Uterus (tissue), 4 donors: ENCODE measurements around the gene CABP2. TPM values are rescaled to one million over a fixed set of nuclear protein-coding genes. Genes with fewer than 3 reads are reported as not detected.
"Not testable (repeated sequence)": the region's sequence is repeated elsewhere in the genome, so short reads cannot be mapped to it uniquely, and the experiment has no call there.

ENCODE experiments used
- DNase-seq, 2 donors: peaks; one replicate each; pipeline ENCODE4 v3.0.0-alpha.2; 2019 to 2020
- H3K27ac ChIP-seq, 2 donors: fragments of 200-600 bp; sonication (generic); 1 replicate in 1 of 2; 2 replicates in 1 of 2; pipeline ENCODE4 v1.5.1; 2016 to 2018
- H3K27me3 ChIP-seq, 2 donors: fragments of 200-600 bp; sonication (generic); one replicate each; pipeline ENCODE4 v1.5.1; 2018 to 2019; ENCODE audit warnings: control low read depth in 1 of 2
- H3K36me3 ChIP-seq, 2 donors: fragments of 200-600 bp; sonication (generic); one replicate each; pipeline ENCODE4 v1.5.1; 2019; ENCODE audit warnings: control low read depth in 1 of 2
- H3K4me1 ChIP-seq, 2 donors: fragments of 200-600 bp; sonication (generic); one replicate each; pipeline ENCODE4 v1.5.1; 2018 to 2019; ENCODE audit warnings: control low read depth in 1 of 2
- H3K4me3 ChIP-seq, 2 donors: fragments of 200-600 bp; sonication (generic); 1 replicate in 1 of 2; 2 replicates in 1 of 2; pipeline ENCODE4 v1.5.1; 2018 to 2019; ENCODE audit warnings: mild to moderate bottlenecking in 1 of 2
- H3K9me3 ChIP-seq, 2 donors: fragments of 200-600 bp; sonication (generic); one replicate each; pipeline ENCODE4 v1.5.1; 2019; ENCODE audit warnings: control low read depth in 1 of 2
- POLR2A ChIP-seq, 2 donors: fragments of 450-650 bp; IDR thresholded peaks; one replicate each; pipeline ENCODE4 v1.6.1; 2016; ENCODE audit warnings: antibody characterized with exemption in 2 of 2, mild to moderate bottlenecking in 1 of 2, moderate library complexity in 1 of 2
- intact Hi-C: fragments of 100-400 bp; cut with DNase I; formaldehyde crosslinking; loops from one replicate; pipeline ENCODE4 v1.15.1; 2023; ENCODE audit warnings: low total_unique reads
- total RNA-seq, 4 donors: library from RNA; depleted of rRNA in 3 of 4; stranded (reverse); fragments of >200 nt in 3 of 4; gene quantifications; one replicate each; pipeline versions ENCODE4 v1.1.0 to v1.2.4, GENCODE V29; 2014 to 2023
- TF ChIP-seq, protein P1 (sequence below), 4 experiments: fragments of 200-600 bp in 2 of 4; fragments of 450-650 bp in 2 of 4; sonication (generic) in 2 of 4; IDR thresholded peaks; one replicate each; pipeline ENCODE4 v1.5.1; 2016 to 2019; ENCODE audit warnings: antibody characterized with exemption in 4 of 4, mild to moderate bottlenecking in 2 of 4, moderate library complexity in 1 of 4
- donor health status: DM: yes; HTN: yes; CAD: no.

CABP2 gene
- total RNA-seq, 4 donors from 2014 or later, result not detected

DNA sequence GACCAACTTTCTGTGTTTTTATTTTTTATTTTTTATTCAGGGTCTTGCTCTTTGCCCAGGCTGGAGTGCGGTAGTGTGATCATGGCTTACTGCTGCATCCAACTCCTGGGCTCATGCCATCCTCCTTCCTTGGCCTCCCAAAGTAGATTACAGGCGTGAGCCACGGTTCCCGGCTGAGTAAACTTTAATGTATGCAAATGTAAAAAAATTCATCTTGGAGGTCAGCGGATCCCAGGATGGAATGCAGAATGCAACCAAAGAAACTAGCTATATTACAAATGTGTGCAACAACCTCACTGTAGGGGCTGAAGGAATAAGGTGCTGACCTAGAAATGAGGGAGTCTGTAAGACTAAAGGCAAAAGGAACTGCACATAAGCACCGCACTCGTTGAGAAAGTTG, 9.1 kb downstream of the CABP2 start:
- Histone ChIP-seq H3K4me3 (no peak overlapping the region), H3K27me3 (no peaks in the 10 kb centered on the region), H3K9me3 (no peaks in the 10 kb centered on the region), H3K4me1 (no peaks in the 10 kb centered on the region), H3K27ac (no peak overlapping the region), H3K36me3 (no peaks in the 10 kb centered on the region)
- intact Hi-C loops, result no loop called here
- no peak for DNase-seq
- TF ChIP-seq POLR2A (IDR thresholded peaks at IDR 0.05), result no peak
- TF ChIP-seq, protein P1, sequence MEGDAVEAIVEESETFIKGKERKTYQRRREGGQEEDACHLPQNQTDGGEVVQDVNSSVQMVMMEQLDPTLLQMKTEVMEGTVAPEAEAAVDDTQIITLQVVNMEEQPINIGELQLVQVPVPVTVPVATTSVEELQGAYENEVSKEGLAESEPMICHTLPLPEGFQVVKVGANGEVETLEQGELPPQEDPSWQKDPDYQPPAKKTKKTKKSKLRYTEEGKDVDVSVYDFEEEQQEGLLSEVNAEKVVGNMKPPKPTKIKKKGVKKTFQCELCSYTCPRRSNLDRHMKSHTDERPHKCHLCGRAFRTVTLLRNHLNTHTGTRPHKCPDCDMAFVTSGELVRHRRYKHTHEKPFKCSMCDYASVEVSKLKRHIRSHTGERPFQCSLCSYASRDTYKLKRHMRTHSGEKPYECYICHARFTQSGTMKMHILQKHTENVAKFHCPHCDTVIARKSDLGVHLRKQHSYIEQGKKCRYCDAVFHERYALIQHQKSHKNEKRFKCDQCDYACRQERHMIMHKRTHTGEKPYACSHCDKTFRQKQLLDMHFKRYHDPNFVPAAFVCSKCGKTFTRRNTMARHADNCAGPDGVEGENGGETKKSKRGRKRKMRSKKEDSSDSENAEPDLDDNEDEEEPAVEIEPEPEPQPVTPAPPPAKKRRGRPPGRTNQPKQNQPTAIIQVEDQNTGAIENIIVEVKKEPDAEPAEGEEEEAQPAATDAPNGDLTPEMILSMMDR (IDR thresholded peaks at IDR 0.05), result no peak

GRCh38 chr11:67511558-67511957, 11.7 kb downstream of the CABP2 start:
- H3K27me3 ChIP-seq, H3K4me1 ChIP-seq, DNase-seq, H3K4me3 ChIP-seq, H3K27ac ChIP-seq, H3K36me3 ChIP-seq, intact Hi-C loops, H3K9me3 ChIP-seq: not testable (repeated sequence)

DNA sequence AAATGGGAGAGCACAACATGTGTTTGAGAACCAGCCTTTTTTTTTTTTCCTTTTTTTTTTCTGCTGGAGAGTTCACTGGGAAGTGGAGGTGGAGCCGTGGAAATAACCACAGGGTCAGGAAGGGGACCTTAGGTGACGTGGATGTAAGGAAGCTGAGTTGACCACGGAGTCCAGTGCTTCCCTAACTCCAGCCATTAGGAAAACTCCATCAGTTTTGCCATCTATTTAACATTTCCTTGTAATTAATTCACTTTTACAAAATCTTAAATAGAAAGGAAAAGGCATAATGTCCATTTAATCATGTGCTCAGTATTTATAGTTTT, 13.3 kb downstream of the CABP2 start:
- no peak overlapping the region for H3K4me3 ChIP-seq
- TF ChIP-seq POLR2A (IDR thresholded peaks at IDR 0.05), result no peak
- TF ChIP-seq, protein P1 (IDR thresholded peaks at IDR 0.05), result no peak
- peaks cover 0 to 10% of the 10 kb centered on the region in 2 donors for H3K4me1 ChIP-seq
- H3K27me3 ChIP-seq, result no peaks in the 10 kb centered on the region
- intact Hi-C loops, result no loop called here
- H3K9me3 ChIP-seq, result no peaks in the 10 kb centered on the region
- DNase-seq, result no peak
- H3K27ac ChIP-seq, result no peak overlapping the region
- H3K36me3 ChIP-seq, result no peaks in the 10 kb centered on the region

- Histone ChIP-seq H3K4me1 (peaks cover 0 to 18% of the 10 kb centered on the region in 2 donors), H3K36me3 (no peaks in the 10 kb centered on the region), H3K9me3 (no peaks in the 10 kb centered on the region), H3K27ac (peak overlapping the region; percentile 90 to 93), H3K4me3 (peak overlapping the region; percentile 61 to 81), H3K27me3 (no peaks in the 10 kb centered on the region)
- DNase-seq, result peak; percentile 95 to 98
- TF ChIP-seq, protein P1 (IDR thresholded peaks at IDR 0.05), result peak in 2 of 4 experiments; percentile 16 to 33
- TF ChIP-seq POLR2A (IDR thresholded peaks at IDR 0.05), result peak; percentile 21 to 43
- intact Hi-C loops, result loop anchor here (5.0 kb wide), 1 partner anchor 111 kb away; no protein-coding TSS in a partner anchor
Measured at GRCh38 chr11:67508486-67509121, 14.6 kb downstream of the CABP2 start.

DNA sequence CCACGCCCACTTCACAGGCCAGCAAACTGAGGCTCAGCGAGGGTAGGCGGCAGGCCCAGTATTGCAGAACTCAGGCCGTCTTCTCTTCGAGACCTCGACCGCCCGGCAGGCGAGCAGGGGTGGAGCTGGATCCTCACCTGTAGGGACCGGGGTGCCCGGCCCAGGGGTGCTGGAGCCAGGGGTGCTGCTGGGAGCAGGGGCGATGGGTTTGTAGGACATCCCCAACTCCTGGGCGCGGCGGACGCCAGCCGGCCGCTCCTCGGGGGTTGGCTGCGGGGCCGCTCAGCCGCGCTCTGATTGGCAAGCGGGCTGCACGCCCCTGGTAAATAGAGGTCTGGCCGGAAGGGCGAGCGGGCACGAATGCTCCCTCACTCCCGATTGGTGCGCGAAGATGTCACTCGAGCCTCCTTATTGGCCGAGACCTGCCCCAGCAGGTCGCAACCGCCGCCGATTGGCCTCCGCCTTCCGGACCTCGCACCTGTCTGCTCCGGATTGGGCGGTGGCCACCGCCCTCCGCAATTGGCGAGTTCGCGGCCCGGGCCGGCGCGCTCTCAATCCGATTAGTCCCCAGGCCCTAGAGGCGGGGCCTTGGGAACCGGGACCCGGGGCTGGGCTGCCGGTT, 15.3 kb downstream of the CABP2 start, which contains the start of gene CDK2AP2:
TSS of gene CDK2AP2 (minus strand) at position 299 of the 622 bp plus-strand sequence. CDS start at position 219, 80 bp downstream.
- Histone ChIP-seq H3K9me3 (no peaks in the 10 kb centered on the region), H3K4me3 (peak within 1 kb of the TSS; percentile 61 to 81), H3K36me3 (no peaks in the 10 kb centered on the region), H3K27ac (peak within 1 kb of the TSS; percentile 90 to 93), H3K4me1 (peaks cover 0 to 18% of the 10 kb centered on the region in 2 donors), H3K27me3 (no peaks in the 10 kb centered on the region)
- DNase-seq, result peak; percentile 98 to 99
- intact Hi-C loops, result loop anchor here (5.0 kb wide), 1 partner anchor 111 kb away; no protein-coding TSS in a partner anchor
- TF ChIP-seq POLR2A (IDR thresholded peaks at IDR 0.05), result peak; percentile 84 to 88
- TF ChIP-seq, protein P1 (IDR thresholded peaks at IDR 0.05), result peak in 1 of 4 experiments; percentile 4
